ENCODE data around the gene HSFX4. TPM values are rescaled to one million over a fixed set of nuclear protein-coding genes. Genes with fewer than 3 reads are reported as not detected.

Gene HSFX4
- total and polyA plus RNA-seq, 2 donors (not counting 1 experiment from before 2014, with no cell fraction given) = not detected

DNA sequence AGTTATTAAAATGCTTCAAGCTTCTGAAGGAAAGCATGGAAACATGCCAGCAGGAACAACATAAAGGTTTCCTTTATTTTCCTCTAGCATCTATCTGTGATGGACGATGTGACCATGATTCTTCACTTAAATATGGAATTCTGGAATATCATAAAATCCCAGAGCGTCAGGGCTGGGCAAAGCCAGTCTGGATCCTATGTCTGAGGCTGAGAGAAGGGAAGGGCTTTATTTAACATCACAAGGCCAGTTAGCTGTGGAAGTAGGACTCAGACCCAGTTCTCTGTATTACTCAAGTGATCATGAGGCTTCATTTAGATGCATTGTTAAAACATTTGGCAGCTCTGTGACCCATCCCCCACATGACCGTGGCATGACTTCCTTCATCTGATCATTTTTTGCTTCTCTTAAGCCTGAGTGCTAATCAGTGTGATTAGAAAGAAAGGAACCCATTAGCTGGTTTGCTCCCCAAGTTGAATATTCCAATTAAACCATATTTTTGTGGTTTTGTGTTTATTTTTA is 49.8 kb downstream of the HSFX4 start:
- no peaks in the 10 kb centered on the region for H3K36me3 ChIP-seq (ENCODE audit: control insufficient read depth, insufficient read depth, low read length)
- no peaks in the 10 kb centered on the region for H3K79me2 ChIP-seq (ENCODE audit: control insufficient read depth, insufficient read depth, low read length)
- no peak for TF ChIP-seq EZH2 (IDR thresholded peaks at IDR 0.05; ENCODE audit: low read length, missing control alignments)
- TF ChIP-seq, protein P1, sequence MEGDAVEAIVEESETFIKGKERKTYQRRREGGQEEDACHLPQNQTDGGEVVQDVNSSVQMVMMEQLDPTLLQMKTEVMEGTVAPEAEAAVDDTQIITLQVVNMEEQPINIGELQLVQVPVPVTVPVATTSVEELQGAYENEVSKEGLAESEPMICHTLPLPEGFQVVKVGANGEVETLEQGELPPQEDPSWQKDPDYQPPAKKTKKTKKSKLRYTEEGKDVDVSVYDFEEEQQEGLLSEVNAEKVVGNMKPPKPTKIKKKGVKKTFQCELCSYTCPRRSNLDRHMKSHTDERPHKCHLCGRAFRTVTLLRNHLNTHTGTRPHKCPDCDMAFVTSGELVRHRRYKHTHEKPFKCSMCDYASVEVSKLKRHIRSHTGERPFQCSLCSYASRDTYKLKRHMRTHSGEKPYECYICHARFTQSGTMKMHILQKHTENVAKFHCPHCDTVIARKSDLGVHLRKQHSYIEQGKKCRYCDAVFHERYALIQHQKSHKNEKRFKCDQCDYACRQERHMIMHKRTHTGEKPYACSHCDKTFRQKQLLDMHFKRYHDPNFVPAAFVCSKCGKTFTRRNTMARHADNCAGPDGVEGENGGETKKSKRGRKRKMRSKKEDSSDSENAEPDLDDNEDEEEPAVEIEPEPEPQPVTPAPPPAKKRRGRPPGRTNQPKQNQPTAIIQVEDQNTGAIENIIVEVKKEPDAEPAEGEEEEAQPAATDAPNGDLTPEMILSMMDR (conservative IDR thresholded peaks at IDR 0.05 in 1 of 2, IDR thresholded peaks at IDR 0.05 in 1 of 2; ENCODE audit: low read depth in 1 of 2, low read length in 2 of 2) = no peak
- H3K9ac ChIP-seq (ENCODE audit: insufficient read depth, low read length) = no peak overlapping the region
- H4K20me1 ChIP-seq (ENCODE audit: control insufficient read depth, extremely low read depth, insufficient read depth, low read length) = no peaks in the 10 kb centered on the region
- peak in 1 of 2 donors; percentile 9 for DNase-seq (ENCODE audit: low read depth in 2 of 2)
- H3K4me2 ChIP-seq (ENCODE audit: extremely low read depth, insufficient read depth, low read length) = no peak overlapping the region
- H3K4me1 ChIP-seq (ENCODE audit: control insufficient read depth, extremely low read depth, insufficient read depth, low read length) = no peaks in the 10 kb centered on the region
- no peak overlapping the region for H3K27ac ChIP-seq (ENCODE audit: insufficient read depth, low read length)
- no peak overlapping the region for H3K4me3 ChIP-seq (replicated peaks in 1 of 4; ENCODE audit: control extremely low read depth in 1 of 4, insufficient read depth in 1 of 4, low read depth in 3 of 4, low read length in 4 of 4)
- no peak overlapping the region for H2AFZ ChIP-seq (ENCODE audit: low read length)
- H3K27me3 ChIP-seq (ENCODE audit: control insufficient read depth, insufficient read depth, low read length) = no peaks in the 10 kb centered on the region
- H3K9me3 ChIP-seq (ENCODE audit: control insufficient read depth, insufficient read depth, low read depth, low read length) = no peaks in the 10 kb centered on the region

Other genes starting within 250 kb of the HSFX4 start
- not detected in 2 replicates for gene MAGEA11, start 217.5 kb upstream of the HSFX4 start, total RNA-seq
- gene MAGEA11, start 217.5 kb upstream of the HSFX4 start, polyA plus RNA-seq = not detected in 2 replicates
- 0.51 and 0.66 TPM in 2 replicates for gene HSFX1, start 155.5 kb upstream of the HSFX4 start, total RNA-seq
- gene HSFX1, start 155.5 kb upstream of the HSFX4 start, polyA plus RNA-seq = 0.15 and 0.27 TPM in 2 replicates
- not detected in 2 replicates for gene MAGEA9, start 147.6 kb upstream of the HSFX4 start, total RNA-seq
- not detected in 2 replicates for gene MAGEA9, start 147.6 kb upstream of the HSFX4 start, polyA plus RNA-seq
- gene MAGEA8, start 48.4 kb upstream of the HSFX4 start, total RNA-seq = not detected in 2 replicates
- gene MAGEA8, start 48.4 kb upstream of the HSFX4 start, polyA plus RNA-seq = not detected in 2 replicates
- gene EOLA2, start 8.9 kb downstream of the HSFX4 start, total RNA-seq = 15.9 and 17.2 TPM in 2 replicates
- 31.6 and 34.9 TPM in 2 replicates for gene EOLA2, start 8.9 kb downstream of the HSFX4 start, polyA plus RNA-seq

All from fibroblast of lung (primary cell).